Lower lobe of right lung (tissue), 2 donors: ENCODE measurements around the gene TMEM86A. TPM values are rescaled to one million over a fixed set of nuclear protein-coding genes. Genes with fewer than 3 reads are reported as not detected.

Experiments used
- ATAC-seq, 2 donors: fragments of 200-7000 bp; cut with Tn5 transposase; one replicate each; pipeline ENCODE4 v1.9.1; 2020 to 2022; ENCODE audit warnings: mild to moderate bottlenecking in 2 of 2, moderate library complexity in 2 of 2
- DNase-seq: peaks from one replicate; pipeline ENCODE4 v3.0.0-alpha.2; 2020
- H3K27ac ChIP-seq: fragments of 200-600 bp; one replicate; pipeline ENCODE4 v1.8.0; 2022
- H3K27me3 ChIP-seq: fragments of 200-600 bp; one replicate; pipeline ENCODE4 v1.8.0; 2022; ENCODE audit warnings: low read depth
- H3K36me3 ChIP-seq: fragments of 200-600 bp; one replicate; pipeline ENCODE4 v1.8.0; 2022; ENCODE audit warnings: mild to moderate bottlenecking
- H3K4me1 ChIP-seq: fragments of 200-600 bp; one replicate; pipeline ENCODE4 v1.8.0; 2022
- H3K4me3 ChIP-seq: fragments of 200-600 bp; one replicate; pipeline ENCODE4 v1.8.0; 2022; ENCODE audit warnings: mild to moderate bottlenecking
- H3K9me3 ChIP-seq: fragments of 200-600 bp; one replicate; pipeline ENCODE4 v1.8.0; 2022
- CTCF ChIP-seq: fragments of 200-600 bp; IDR thresholded peaks from one replicate; pipeline ENCODE4 v1.8.0; 2022; ENCODE audit warnings: antibody characterized with exemption, mild to moderate bottlenecking
- intact Hi-C: fragments of 100-400 bp; cut with DNase I; formaldehyde crosslinking; loops from one replicate; pipeline ENCODE4 v1.11.0; 2022
- total RNA-seq: library from RNA; stranded (reverse); fragmentation: NEBNext Ultra II Directional; extraction: Animal tissue kit (Norgen Biotek cat#: 25700); gene quantifications from one replicate; pipeline ENCODE4 v1.2.1, GENCODE V29; 2021
- donor health status: DM: no; HTN: yes; CAD: no; lungs with severe emphysema.

The TMEM86A gene
- total RNA-seq, 1 donor from 2014 or later = 11.7 TPM

GRCh38 chr11:18731949-18732821, 33.6 kb downstream of the TMEM86A start:
- Histone ChIP-seq H3K4me3 (no peak overlapping the region), H3K36me3 (no peaks in the 10 kb centered on the region), H3K27ac (no peak overlapping the region), H3K27me3 (no peaks in the 10 kb centered on the region), H3K9me3 (no peaks in the 10 kb centered on the region), H3K4me1 (peaks cover 7% of the 10 kb centered on the region)
- DNase-seq (no peak), ATAC-seq (peak; percentile 52 to 59)
- peak; percentile 97 for TF ChIP-seq CTCF
- intact Hi-C loops = no loop called here

GRCh38 chr11:18733202-18733601, 34.6 kb downstream of the TMEM86A start:
- TF ChIP-seq CTCF = no peak
- no peak overlapping the region for H3K4me3 ChIP-seq
- no peak for DNase-seq
- H3K27me3 ChIP-seq = no peaks in the 10 kb centered on the region
- H3K4me1 ChIP-seq = no peaks in the 10 kb centered on the region
- no peaks in the 10 kb centered on the region for H3K9me3 ChIP-seq
- no peak overlapping the region for H3K27ac ChIP-seq
- ATAC-seq = no peak
- H3K36me3 ChIP-seq = no peaks in the 10 kb centered on the region
- intact Hi-C loops = no loop called here

GRCh38 chr11:18736590-18737148, 38.1 kb downstream of the TMEM86A start:
- TF ChIP-seq CTCF = no peak
- H3K36me3 ChIP-seq = no peaks in the 10 kb centered on the region
- no peaks in the 10 kb centered on the region for H3K27me3 ChIP-seq
- no peak for DNase-seq
- no peaks in the 10 kb centered on the region for H3K9me3 ChIP-seq
- H3K27ac ChIP-seq = no peak overlapping the region
- ATAC-seq = no peak
- H3K4me3 ChIP-seq = no peak overlapping the region
- no peaks in the 10 kb centered on the region for H3K4me1 ChIP-seq
- intact Hi-C loops = no loop called here

- no peaks in the 10 kb centered on the region for H3K27me3 ChIP-seq
- TF ChIP-seq CTCF = no peak
These were observed 39.1 kb downstream of the TMEM86A start for GRCh38 chr11:18737642-18738041.

GRCh38 chr11:18739685-18740084, 41.1 kb downstream of the TMEM86A start:
- H3K36me3 ChIP-seq = no peaks in the 10 kb centered on the region
- intact Hi-C loops = no loop called here
- no peaks in the 10 kb centered on the region for H3K27me3 ChIP-seq
- ATAC-seq (no peak), DNase-seq (no peak)
- TF ChIP-seq CTCF = no peak
- H3K4me3 ChIP-seq = no peak overlapping the region
- no peaks in the 10 kb centered on the region for H3K4me1 ChIP-seq
- no peaks in the 10 kb centered on the region for H3K9me3 ChIP-seq
- no peak overlapping the region for H3K27ac ChIP-seq

More at GRCh38 chr11:18737642-18738041, 39.1 kb downstream of the TMEM86A start:
- no peaks in the 10 kb centered on the region for H3K9me3 ChIP-seq
- no peak overlapping the region for H3K4me3 ChIP-seq
- DNase-seq = no peak
- H3K4me1 ChIP-seq = no peaks in the 10 kb centered on the region
- H3K36me3 ChIP-seq = no peaks in the 10 kb centered on the region
- no peak overlapping the region for H3K27ac ChIP-seq
- intact Hi-C loops = no loop called here
- ATAC-seq = no peak
